Measurements from ENCODE around the gene PIK3R1. TPM values are rescaled to one million over a fixed set of nuclear protein-coding genes. Genes with fewer than 3 reads are reported as not detected.

Gene PIK3R1
- polyA plus RNA-seq (2012; ENCODE audit: insufficient read depth, insufficient read length, low read depth), result 36.3 TPM

DNA sequence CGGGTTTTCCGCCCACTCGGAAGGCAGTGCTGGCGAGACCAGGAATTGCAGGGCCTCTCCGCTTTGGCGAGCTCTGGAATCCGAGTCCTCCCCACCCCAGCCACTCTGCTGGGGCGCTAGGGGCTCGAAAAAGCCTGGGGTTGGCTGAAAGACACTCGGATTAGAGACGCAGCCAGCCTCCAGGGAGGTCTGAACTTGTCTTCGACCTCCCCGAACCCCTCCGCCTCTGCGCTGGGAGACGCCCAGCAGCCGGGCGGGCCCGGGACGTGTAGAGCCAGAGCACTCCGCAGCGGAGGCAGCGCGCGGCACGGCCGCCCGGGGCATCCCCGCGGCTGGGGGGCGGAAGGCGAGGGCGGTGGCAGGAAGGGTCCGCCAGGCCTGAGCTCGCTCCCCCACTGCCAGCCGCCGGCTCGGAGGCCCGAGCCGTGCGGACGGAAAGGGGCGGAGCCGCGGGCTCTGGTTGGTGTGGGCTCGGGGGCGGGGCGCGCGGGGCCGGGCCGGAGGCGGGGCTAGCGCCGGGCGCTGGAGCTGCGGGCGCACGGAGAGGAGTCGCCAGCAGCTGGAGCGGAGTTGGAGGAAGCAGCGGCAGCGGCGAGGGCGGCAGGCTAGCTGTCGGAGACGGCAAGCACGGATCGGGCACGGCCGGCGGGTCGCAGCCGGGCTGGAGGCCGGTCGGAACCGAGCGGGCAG lies at the start of gene PIK3R1:
Gene PIK3R1 (plus strand): TSS at position 549 of the 690 bp plus-strand sequence. CDS start 10,920 bp downstream, outside the sequence.
- TF ChIP-seq, protein P1, sequence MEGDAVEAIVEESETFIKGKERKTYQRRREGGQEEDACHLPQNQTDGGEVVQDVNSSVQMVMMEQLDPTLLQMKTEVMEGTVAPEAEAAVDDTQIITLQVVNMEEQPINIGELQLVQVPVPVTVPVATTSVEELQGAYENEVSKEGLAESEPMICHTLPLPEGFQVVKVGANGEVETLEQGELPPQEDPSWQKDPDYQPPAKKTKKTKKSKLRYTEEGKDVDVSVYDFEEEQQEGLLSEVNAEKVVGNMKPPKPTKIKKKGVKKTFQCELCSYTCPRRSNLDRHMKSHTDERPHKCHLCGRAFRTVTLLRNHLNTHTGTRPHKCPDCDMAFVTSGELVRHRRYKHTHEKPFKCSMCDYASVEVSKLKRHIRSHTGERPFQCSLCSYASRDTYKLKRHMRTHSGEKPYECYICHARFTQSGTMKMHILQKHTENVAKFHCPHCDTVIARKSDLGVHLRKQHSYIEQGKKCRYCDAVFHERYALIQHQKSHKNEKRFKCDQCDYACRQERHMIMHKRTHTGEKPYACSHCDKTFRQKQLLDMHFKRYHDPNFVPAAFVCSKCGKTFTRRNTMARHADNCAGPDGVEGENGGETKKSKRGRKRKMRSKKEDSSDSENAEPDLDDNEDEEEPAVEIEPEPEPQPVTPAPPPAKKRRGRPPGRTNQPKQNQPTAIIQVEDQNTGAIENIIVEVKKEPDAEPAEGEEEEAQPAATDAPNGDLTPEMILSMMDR (IDR thresholded peaks at IDR 0.05; ENCODE audit: low read depth, low read length), result peak; percentile 36
- DNase-seq, result peak; percentile 98
- H3K4me3 ChIP-seq (ENCODE audit: low read depth, low read length), result peak within 1 kb of the TSS; percentile 82
- no peaks in the 10 kb centered on the region for H3K36me3 ChIP-seq
- no peaks in the 10 kb centered on the region for H3K27me3 ChIP-seq
- no peaks in the 10 kb centered on the region for H3K4me1 ChIP-seq
- H3K9me3 ChIP-seq, result no peaks in the 10 kb centered on the region

DNA sequence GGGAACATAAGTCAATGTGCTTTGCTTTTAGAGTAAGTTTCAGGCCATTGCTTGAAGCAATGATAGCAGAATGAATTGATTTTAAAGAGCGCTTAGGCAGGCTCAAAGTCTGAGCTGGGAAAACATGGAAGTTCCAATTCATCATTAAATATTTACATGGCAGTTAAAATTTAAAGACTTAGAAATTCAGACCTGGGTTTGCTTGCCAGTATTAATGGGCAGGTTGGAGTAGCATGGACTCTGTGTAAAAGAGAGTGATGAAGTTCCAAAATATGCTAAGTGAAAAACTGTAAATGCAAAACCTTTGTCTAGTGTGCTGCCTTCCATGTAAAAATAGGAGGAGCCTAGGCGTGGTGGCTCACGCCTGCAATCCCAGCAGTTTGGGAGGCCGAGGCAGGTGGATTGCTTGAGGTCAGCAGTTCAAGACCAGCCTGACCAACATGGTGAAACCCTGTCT lies 48.3 kb upstream of the PIK3R1 start:
- no peak for DNase-seq
- Histone ChIP-seq H3K36me3 (no peaks in the 10 kb centered on the region), H3K27me3 (no peaks in the 10 kb centered on the region), H3K9me3 (no peaks in the 10 kb centered on the region), H3K4me1 (no peaks in the 10 kb centered on the region), H3K4me3 (ENCODE audit: low read depth, low read length) (no peak overlapping the region)
- TF ChIP-seq, protein P1 (IDR thresholded peaks at IDR 0.05; ENCODE audit: low read depth, low read length), result no peak

DNA sequence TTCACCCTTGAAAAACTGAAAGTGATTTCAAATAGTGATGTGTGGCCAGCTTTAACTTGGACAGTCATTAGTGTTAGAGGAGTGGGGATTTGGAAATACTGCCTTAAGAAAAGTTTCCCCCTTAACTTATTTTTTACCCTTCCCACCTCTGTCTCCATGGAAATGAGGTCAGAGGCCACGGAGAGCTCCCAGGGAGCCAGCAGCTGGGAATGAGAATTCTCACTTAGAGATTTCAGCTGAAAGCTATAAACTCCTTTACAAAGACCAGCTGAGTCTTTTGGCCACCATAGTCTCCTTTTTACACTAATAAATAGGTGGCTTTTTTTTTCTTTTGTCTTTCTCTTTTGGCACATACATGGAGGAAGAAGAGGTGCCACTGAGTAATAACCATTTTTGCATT lies 45.7 kb upstream of the PIK3R1 start:
- Histone ChIP-seq H3K36me3 (no peaks in the 10 kb centered on the region), H3K4me3 (ENCODE audit: low read depth, low read length) (no peak overlapping the region), H3K27me3 (no peaks in the 10 kb centered on the region), H3K9me3 (no peaks in the 10 kb centered on the region), H3K4me1 (no peaks in the 10 kb centered on the region)
- no peak for DNase-seq
- TF ChIP-seq, protein P1 (IDR thresholded peaks at IDR 0.05; ENCODE audit: low read depth, low read length), result no peak

DNA sequence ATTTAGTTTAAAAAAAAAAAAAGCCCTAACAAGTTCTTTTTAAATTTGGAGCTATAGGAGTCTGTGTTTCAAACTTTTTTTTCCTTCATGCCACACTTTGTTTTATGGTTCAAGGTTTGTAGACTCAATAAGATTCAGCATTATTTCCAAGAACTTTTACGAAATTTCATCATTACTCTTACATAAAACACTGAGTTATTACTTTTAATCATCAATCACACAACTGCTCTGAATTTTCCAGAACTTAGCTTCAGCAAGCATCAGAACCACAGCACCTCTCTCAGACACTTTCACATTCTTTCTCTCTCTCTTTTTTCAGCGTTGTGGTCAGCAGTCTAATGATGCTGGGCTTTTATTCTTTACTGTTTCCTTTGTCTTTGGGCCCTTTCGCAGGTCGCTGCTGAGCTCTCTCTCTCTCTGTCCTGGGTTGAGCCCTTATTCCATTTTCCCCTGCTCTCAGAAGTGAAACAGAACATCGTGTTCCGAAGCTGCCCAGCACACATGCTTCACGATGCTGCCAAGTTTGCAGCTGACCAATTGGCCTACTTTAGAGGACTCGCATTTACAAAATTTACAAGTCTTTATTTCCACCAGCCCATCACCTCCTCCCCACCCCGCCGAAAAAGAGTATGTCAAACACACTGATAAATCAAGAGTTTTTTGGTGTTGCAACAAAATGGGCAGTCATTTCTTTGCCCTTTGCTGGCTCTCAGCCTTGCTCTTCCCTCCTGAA lies 44.6 kb upstream of the PIK3R1 start:
- Histone ChIP-seq H3K4me3 (ENCODE audit: low read depth, low read length) (no peak overlapping the region), H3K36me3 (no peaks in the 10 kb centered on the region), H3K9me3 (no peaks in the 10 kb centered on the region), H3K4me1 (no peaks in the 10 kb centered on the region), H3K27me3 (no peaks in the 10 kb centered on the region)
- TF ChIP-seq, protein P1 (IDR thresholded peaks at IDR 0.05; ENCODE audit: low read depth, low read length), result no peak
- DNase-seq, result no peak

DNA sequence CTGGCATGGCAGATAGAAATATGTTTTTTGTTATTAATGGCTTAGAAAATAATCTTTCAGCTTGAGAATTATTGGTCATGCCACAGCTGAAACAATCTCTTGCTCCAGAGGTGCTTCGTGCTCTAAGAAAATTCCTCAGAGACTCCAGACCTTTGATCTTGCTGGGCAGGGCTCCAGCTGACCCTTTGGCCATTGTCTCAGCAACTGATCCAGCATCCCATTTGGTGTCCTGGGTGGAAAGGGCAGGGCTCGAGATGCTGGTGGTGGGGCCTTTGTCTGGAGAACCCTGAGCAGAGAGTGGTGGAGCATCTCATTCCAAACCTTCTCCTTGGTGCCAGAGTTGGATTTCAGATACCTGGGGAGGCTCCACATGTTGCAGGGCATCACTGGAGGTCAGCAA lies 43.2 kb upstream of the PIK3R1 start:
- TF ChIP-seq, protein P1 (IDR thresholded peaks at IDR 0.05; ENCODE audit: low read depth, low read length), result no peak
- Histone ChIP-seq H3K4me3 (ENCODE audit: low read depth, low read length) (no peak overlapping the region), H3K4me1 (no peaks in the 10 kb centered on the region), H3K9me3 (no peaks in the 10 kb centered on the region), H3K36me3 (no peaks in the 10 kb centered on the region), H3K27me3 (no peaks in the 10 kb centered on the region)
- DNase-seq, result no peak

DNA sequence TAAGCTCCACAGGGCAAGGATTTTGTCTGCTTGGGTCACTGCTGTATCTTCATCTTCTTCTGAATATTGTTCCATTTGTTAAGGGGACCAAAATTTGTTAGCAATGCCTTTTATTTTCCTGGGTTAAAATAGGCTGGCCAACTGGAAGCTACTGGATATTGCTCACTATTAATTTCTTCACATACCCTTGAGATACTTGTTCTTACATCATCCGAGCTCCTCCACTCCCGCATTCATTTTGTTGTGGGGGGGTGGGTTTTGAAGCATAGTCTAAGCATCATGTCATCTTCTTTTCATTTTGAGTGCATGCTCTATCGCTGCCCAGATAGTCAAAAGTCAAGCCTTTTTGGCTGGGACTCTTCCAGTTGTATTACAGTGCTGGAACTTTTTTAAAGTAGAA lies 42.5 kb upstream of the PIK3R1 start:
- Histone ChIP-seq H3K4me1 (no peaks in the 10 kb centered on the region), H3K27me3 (no peaks in the 10 kb centered on the region), H3K36me3 (no peaks in the 10 kb centered on the region), H3K4me3 (ENCODE audit: low read depth, low read length) (no peak overlapping the region), H3K9me3 (no peaks in the 10 kb centered on the region)
- TF ChIP-seq, protein P1 (IDR thresholded peaks at IDR 0.05; ENCODE audit: low read depth, low read length), result no peak
- DNase-seq, result no peak
